Pancreas (tissue), 10 donors: Measurements from ENCODE around the gene GRIN2A. TPM values are rescaled to one million over a fixed set of nuclear protein-coding genes. Genes with fewer than 3 reads are reported as not detected.

ENCODE experiments used
- ATAC-seq, 4 donors: fragments of 200-7000 bp; cut with Tn5 transposase; one replicate each; pipeline versions ENCODE4 v1.8.0 to v1.9.1; 2020; ENCODE audit warnings: mild to moderate bottlenecking in 4 of 4, moderate library complexity in 4 of 4
- DNase-seq, 6 donors: peaks; one replicate each; pipeline ENCODE4 v3.0.0-alpha.2; 2020
- FAIRE-seq: peaks from 2 replicates; lab custom pipeline; 2012; peaks lifted over from hg19 to GRCh38; lab: Jason Lieb, UNC
- H3K27ac ChIP-seq, 4 donors: fragments of 200-600 bp; sonication (generic); 1 replicate in 3 of 4; 2 replicates in 1 of 4; pipeline versions ENCODE4 v1.5.0 to v1.8.0; 2020
- H3K27me3 ChIP-seq, 4 donors: fragments of 200-600 bp; one replicate each; pipeline ENCODE4 v1.8.0; 2021
- H3K36me3 ChIP-seq, 3 donors: fragments of 200-600 bp; sonication (generic) in 1 of 3; one replicate each; pipeline versions ENCODE4 v1.5.0 to v1.8.0; 2020 to 2021
- H3K4me1 ChIP-seq, 3 donors: fragments of 200-600 bp; one replicate each; pipeline ENCODE4 v1.8.0; 2021
- H3K4me3 ChIP-seq, 4 donors: fragments of 200-600 bp; sonication (generic) in 2 of 4; one replicate each; pipeline versions ENCODE4 v1.5.0 to v1.8.0; 2020 to 2021
- H3K9me3 ChIP-seq, 4 donors: fragments of 200-600 bp; one replicate each; pipeline ENCODE4 v1.8.0; 2021
- WGBS, 2 donors: extraction: QIAGEN DNeasy Blood & Tissue Kit; methylation state at CpG; one replicate each; pipeline ENCODE4 v1.1.7; 2013; 5-methylcytosine and 5-hydroxymethylcytosine counted together
- intact Hi-C, 3 donors: fragments of 100-400 bp; cut with DNase I; formaldehyde crosslinking; loops; one replicate each; pipeline versions ENCODE4 v1.11.1 to v1.14.2; 2022
- polyA plus RNA-seq, 2 donors: library from polyadenylated mRNA; stranded (reverse); fragments of 200-250 nt; gene quantifications; one replicate each; pipeline ENCODE4 v1.2.3, GENCODE V29; 2013
- total RNA-seq, 6 donors: library from RNA; stranded (reverse); fragmentation: NEBNext Ultra II Directional in 4 of 6; extraction: Animal tissue kit (Norgen Biotek cat#: 25700) in 4 of 6; gene quantifications; one replicate each; pipeline versions ENCODE4 v1.2.1 to v1.2.4, GENCODE V29; 2021 to 2023
- TF ChIP-seq, protein P1 (sequence below), 4 donors: fragments of 200-600 bp; sonication (generic) in 3 of 4; IDR thresholded peaks; one replicate each; pipeline versions ENCODE4 v1.5.0 to v1.8.0; 2021; ENCODE audit warnings: antibody characterized with exemption in 4 of 4
- donor health status: healthy with polysubstance abuse.
- donor health status: DM: no; HTN: no; CAD: no; lungs with moderate emphysema.
- donor health status: DM: no; HTN: no; CAD: no.
- donor health status: control.
- donor health status: control.
- donor health status: Bipolar disorder and iron deficiency.
- donor health status: DM: yes; HTN: yes; CAD: no.
- donor health status: DM: no; HTN: no; CAD: no.
- donor health status: DM: no; HTN: no; CAD: no.
- donor health status: DM: yes; HTN: yes; CAD: no.

The GRIN2A gene
- total and polyA plus RNA-seq, 8 donors: 0.09 to 2.2 (median 0.32) TPM

DNA sequence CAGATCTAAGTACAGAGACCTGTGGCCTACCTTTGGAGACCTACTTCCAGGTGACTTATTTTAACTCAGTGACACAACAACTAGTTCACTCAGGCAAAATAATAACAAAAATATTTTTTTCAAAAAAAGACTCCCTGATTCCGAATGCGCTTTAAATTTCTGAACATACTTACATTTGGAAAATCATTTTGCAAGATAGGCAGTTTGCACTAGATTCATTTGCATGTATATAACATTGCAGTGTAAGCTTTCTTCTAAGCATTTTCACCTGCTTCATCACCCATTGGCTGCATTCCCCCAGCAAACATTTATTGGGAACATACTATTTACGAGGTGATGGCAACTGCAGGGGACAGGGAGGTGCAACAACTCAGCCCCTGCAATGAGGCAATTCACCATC, 166.8 kb downstream of the GRIN2A start:
- intact Hi-C loops: no loop called here
- ATAC-seq: no peak
- TF ChIP-seq, protein P1, sequence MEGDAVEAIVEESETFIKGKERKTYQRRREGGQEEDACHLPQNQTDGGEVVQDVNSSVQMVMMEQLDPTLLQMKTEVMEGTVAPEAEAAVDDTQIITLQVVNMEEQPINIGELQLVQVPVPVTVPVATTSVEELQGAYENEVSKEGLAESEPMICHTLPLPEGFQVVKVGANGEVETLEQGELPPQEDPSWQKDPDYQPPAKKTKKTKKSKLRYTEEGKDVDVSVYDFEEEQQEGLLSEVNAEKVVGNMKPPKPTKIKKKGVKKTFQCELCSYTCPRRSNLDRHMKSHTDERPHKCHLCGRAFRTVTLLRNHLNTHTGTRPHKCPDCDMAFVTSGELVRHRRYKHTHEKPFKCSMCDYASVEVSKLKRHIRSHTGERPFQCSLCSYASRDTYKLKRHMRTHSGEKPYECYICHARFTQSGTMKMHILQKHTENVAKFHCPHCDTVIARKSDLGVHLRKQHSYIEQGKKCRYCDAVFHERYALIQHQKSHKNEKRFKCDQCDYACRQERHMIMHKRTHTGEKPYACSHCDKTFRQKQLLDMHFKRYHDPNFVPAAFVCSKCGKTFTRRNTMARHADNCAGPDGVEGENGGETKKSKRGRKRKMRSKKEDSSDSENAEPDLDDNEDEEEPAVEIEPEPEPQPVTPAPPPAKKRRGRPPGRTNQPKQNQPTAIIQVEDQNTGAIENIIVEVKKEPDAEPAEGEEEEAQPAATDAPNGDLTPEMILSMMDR (IDR thresholded peaks at IDR 0.05): no peak
- FAIRE-seq: no peak
- Histone ChIP-seq H3K4me3 (no peak overlapping the region), H3K27ac (no peak overlapping the region), H3K27me3 (no peaks in the 10 kb centered on the region), H3K9me3 (no peaks in the 10 kb centered on the region), H3K36me3 (no peaks in the 10 kb centered on the region), H3K4me1 (no peaks in the 10 kb centered on the region)
- DNase-seq: no peak
- 84 to 92% methylated on average over 3 of the region's 3 CpGs for WGBS, 2 donors

DNA sequence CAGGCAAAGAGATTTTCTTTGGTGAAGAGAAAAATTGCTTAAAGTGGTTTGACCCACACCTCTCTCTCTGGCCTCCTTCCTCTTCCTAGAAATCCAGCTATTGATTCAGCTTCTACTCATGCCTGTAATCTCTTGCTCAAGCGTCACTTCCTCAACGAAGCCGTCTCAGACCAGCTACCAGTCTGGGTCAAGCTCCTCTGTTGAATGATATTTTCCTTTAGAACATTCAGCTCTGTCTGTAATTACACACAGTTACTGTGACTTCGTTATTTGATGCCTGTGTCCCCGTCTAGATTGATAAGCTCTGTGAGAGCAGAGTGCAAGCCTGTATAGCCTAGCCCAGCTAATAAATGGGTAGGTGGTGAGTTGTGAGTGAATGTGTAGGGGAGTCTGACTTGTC, 168.5 kb downstream of the GRIN2A start:
- 26 to 27% methylated on average over 5 of the region's 5 CpGs for WGBS, 2 donors
- intact Hi-C loops: no loop called here
- TF ChIP-seq, protein P1 (IDR thresholded peaks at IDR 0.05): no peak

DNA sequence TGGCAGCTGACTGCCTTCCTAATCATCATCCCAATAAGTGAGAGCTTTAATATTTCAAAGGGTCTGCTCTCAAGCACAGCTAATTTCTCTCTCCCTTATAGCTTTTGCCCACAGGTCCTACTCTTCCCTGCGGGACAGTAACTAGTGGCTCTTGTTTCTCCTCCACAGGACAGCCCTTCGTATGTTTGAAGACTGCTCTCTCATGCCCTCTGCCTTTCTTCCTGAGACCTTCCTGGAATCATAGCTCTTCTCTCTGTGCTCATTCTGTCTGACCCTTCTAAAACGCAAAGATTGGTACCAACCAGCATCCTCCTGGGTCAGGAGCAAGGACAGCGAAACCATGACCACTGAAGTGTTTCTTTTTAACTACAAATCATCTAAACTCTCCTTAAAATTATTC, 168.9 kb downstream of the GRIN2A start:
- H3K27ac ChIP-seq: no peak overlapping the region
- no peaks in the 10 kb centered on the region for H3K27me3 ChIP-seq
- no peaks in the 10 kb centered on the region for H3K9me3 ChIP-seq
- intact Hi-C loops: no loop called here
- TF ChIP-seq, protein P1 (IDR thresholded peaks at IDR 0.05): no peak
- H3K4me3 ChIP-seq: no peak overlapping the region
- 62 to 63% methylated on average over 4 of the region's 4 CpGs for WGBS, 2 donors
- FAIRE-seq (no peak), DNase-seq (no peak), ATAC-seq (no peak)
- H3K36me3 ChIP-seq: no peaks in the 10 kb centered on the region
- no peaks in the 10 kb centered on the region for H3K4me1 ChIP-seq

More for the DNA sequence above, 168.5 kb downstream of the GRIN2A start:
- Histone ChIP-seq H3K27me3 (no peaks in the 10 kb centered on the region), H3K36me3 (no peaks in the 10 kb centered on the region), H3K4me1 (no peaks in the 10 kb centered on the region), H3K9me3 (no peaks in the 10 kb centered on the region), H3K27ac (no peak overlapping the region), H3K4me3 (no peak overlapping the region)
- ATAC-seq: no peak
- DNase-seq: no peak
- FAIRE-seq: no peak

DNA sequence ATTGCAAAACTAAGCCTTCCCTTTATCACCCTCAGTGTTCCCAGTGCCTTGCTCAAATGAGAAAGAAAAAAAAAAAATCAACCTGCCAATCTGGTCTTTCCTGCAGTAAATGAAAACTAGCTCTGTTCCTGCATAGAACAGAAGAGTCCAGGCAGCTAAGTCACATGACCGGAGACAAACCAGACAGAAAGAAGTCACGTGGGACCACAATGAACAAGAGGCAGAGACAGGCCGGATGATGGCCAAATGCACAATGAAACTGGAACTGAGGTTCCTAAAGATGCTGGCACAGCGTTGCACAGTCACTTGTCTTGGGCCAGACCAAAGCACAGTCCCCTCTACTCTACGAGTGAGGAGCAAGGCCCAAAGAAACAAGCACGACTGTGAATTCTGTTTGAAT, 172.5 kb downstream of the GRIN2A start:
- no peak for DNase-seq
- FAIRE-seq: no peak
- Histone ChIP-seq H3K27ac (no peak overlapping the region), H3K9me3 (no peaks in the 10 kb centered on the region), H3K27me3 (no peaks in the 10 kb centered on the region), H3K36me3 (no peaks in the 10 kb centered on the region), H3K4me1 (no peaks in the 10 kb centered on the region), H3K4me3 (no peak overlapping the region)
- TF ChIP-seq, protein P1 (IDR thresholded peaks at IDR 0.05): no peak
- 59 to 78% methylated on average over 6 of the region's 6 CpGs for WGBS, 2 donors
- intact Hi-C loops: no loop called here
- no peak for ATAC-seq

DNA sequence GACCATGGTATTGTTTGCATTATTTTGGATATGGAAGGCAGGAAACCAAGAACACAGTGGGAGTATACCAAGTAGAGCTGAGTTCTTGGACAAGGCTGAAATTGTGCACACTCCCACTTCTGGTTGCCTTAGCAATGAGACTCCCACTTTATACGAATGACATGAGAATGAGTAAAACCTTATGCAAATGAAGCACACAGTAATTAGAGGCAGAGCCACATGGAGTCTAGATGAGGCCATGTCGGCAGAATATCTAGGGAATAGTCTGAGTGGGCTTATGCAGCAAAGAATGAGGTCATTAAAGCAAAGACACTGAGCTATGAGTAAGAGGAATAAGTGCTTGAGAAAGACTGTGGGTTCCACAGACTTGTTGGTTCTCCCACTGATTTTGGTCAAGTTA, 178.7 kb downstream of the GRIN2A start:
- Histone ChIP-seq H3K9me3 (no peaks in the 10 kb centered on the region), H3K27ac (no peak overlapping the region), H3K36me3 (no peaks in the 10 kb centered on the region), H3K4me3 (no peak overlapping the region), H3K27me3 (no peaks in the 10 kb centered on the region), H3K4me1 (no peaks in the 10 kb centered on the region)
- FAIRE-seq (no peak), DNase-seq (no peak), ATAC-seq (no peak)
- 55 to 69% methylated on average over 2 of the region's 2 CpGs for WGBS, 2 donors
- intact Hi-C loops: no loop called here
- TF ChIP-seq, protein P1 (IDR thresholded peaks at IDR 0.05): no peak
